ENCODE measurements around the gene FRMD4A. TPM values are rescaled to one million over a fixed set of nuclear protein-coding genes. Genes with fewer than 3 reads are reported as not detected.

Gene FRMD4A
- 10 to 100 TPM; 55.9 to 81.0 TPM for total RNA-seq

DNA sequence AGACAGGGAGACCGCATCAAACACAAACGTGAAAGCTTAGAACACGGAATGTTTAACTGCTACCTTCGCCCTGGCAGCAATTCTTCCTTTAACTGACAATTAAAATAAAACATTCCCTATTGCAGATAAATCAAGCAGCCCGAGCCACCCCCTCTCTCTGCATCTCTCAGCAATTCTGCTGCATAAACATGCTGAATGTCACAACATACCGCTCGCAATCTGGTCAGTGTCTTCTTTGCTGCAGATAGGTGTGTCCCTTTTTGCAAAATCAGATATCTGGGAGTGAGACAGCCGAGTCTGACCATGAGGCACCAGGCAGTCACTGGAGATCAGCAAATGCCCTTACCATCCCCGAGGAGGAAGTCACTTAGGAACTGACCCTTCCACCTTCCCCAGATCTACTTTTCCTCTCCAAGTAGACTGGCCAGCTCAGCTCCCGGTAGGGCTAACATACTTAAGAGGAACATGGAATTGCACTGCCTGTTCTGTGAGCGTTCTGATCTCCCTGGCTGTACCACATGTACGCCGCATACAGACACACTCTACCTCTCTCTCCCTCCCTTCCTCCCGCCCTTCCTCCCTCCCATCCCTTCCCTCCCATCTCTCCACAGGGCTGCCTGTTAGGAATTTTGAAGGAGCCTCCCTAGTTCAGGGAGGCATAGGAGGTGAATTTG lies at the start of gene FRMD4A:
FRMD4A (minus strand) TSS at position 537 of the 674 bp plus-strand sequence.
- Histone ChIP-seq H3K9me3 (no peaks in the 10 kb centered on the region), H3K4me3 (no peak within 1 kb of the TSS), H3K4me1 (ENCODE audit: control insufficient read depth in 1 of 2, low read depth in 2 of 2) (no peaks in the 10 kb centered on the region), H3K27me3 (replicated peaks; ENCODE audit: insufficient read depth) (no peaks in the 10 kb centered on the region), H3K36me3 (no peaks in the 10 kb centered on the region), H3K27ac (no peak within 1 kb of the TSS)
- ATAC-seq (ENCODE audit: insufficient number of reproducible peaks, low FRiP score, low read depth) (no peak), DNase-seq (ENCODE audit: low spot score) (no peak)
- no peak for TF ChIP-seq CTCF (IDR thresholded peaks at IDR 0.05)

GRCh38 chr10:14379556-14380280 lies 49.0 kb upstream of the FRMD4A start:
- no peak overlapping the region for H3K27ac ChIP-seq
- H3K9me3 ChIP-seq: no peaks in the 10 kb centered on the region
- ATAC-seq (ENCODE audit: insufficient number of reproducible peaks, low FRiP score, low read depth) (no peak), DNase-seq (ENCODE audit: low spot score) (no peak)
- no peaks in the 10 kb centered on the region for H3K36me3 ChIP-seq
- no peak for TF ChIP-seq CTCF (IDR thresholded peaks at IDR 0.05)
- H3K4me3 ChIP-seq: no peak overlapping the region
- no peaks in the 10 kb centered on the region for H3K27me3 ChIP-seq (replicated peaks; ENCODE audit: insufficient read depth)
- no peaks in the 10 kb centered on the region for H3K4me1 ChIP-seq (ENCODE audit: control insufficient read depth in 1 of 2, low read depth in 2 of 2)

DNA sequence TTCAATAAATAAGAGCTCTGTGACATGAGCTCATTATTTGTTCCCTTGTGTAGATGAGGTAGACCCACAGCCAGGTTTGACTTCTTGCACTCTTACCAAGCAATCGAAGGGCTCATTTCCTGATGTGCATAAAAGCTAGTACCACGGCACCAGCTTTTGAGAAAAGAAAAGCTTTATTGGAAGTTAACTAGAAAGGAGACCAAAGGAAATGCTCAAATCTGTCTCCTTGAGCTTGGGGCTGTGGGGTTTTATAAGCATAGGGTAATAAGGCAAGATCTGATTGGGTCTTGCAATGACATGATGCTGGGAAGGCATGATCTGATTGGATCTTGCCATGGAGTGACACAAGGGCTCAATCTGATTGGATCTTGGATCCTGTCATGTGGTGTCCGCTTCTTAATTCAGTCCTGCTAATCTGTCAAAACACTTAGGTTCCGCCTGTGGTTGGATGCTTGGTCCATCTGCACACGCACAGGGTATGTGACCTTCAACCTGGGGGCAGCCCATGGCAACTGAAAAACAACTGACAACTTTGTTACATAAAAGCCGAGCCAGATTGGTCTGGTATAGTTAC lies 47.8 kb upstream of the FRMD4A start:
- no peaks in the 10 kb centered on the region for H3K9me3 ChIP-seq
- no peaks in the 10 kb centered on the region for H3K4me1 ChIP-seq (ENCODE audit: control insufficient read depth in 1 of 2, low read depth in 2 of 2)
- no peak for TF ChIP-seq CTCF (IDR thresholded peaks at IDR 0.05)
- no peak for ATAC-seq (ENCODE audit: insufficient number of reproducible peaks, low FRiP score, low read depth)
- no peak for DNase-seq (ENCODE audit: low spot score)
- H3K4me3 ChIP-seq: no peak overlapping the region
- H3K27ac ChIP-seq: no peak overlapping the region
- no peaks in the 10 kb centered on the region for H3K36me3 ChIP-seq
- no peaks in the 10 kb centered on the region for H3K27me3 ChIP-seq (replicated peaks; ENCODE audit: insufficient read depth)

DNA sequence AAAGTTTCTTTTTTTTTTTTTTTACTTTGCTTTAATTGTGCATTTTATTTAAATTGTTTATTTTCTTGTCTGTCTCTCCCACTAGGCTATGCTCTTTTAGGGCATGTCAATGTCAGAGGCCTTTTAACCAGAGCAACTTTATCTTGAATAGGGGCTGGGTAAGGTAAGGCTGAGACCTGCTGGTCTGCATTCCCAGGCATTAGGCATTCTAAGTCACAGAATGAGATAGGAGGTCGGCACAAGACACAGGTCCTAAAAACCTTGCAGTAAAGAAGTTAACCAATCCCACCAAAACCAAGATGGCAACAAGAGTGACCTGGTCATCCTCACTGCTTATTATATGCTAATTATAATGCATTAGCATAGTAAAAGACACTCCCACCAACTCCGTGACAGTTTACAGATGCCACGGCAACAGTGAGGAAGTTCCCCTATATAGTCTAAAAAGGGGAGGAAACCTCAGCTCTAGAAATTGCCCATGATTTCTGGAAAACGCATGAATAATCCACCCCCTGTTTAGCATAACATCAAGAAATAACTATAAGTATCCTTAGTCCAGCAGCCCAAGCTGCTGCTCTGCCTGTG lies 47.0 kb upstream of the FRMD4A start:
- H3K27me3 ChIP-seq (replicated peaks; ENCODE audit: insufficient read depth): no peaks in the 10 kb centered on the region
- TF ChIP-seq CTCF (IDR thresholded peaks at IDR 0.05): no peak
- H3K4me3 ChIP-seq: no peak overlapping the region
- no peaks in the 10 kb centered on the region for H3K9me3 ChIP-seq
- no peaks in the 10 kb centered on the region for H3K36me3 ChIP-seq
- no peak overlapping the region for H3K27ac ChIP-seq
- no peaks in the 10 kb centered on the region for H3K4me1 ChIP-seq (ENCODE audit: control insufficient read depth in 1 of 2, low read depth in 2 of 2)
- no peak for DNase-seq (ENCODE audit: low spot score)
- no peak for ATAC-seq (ENCODE audit: insufficient number of reproducible peaks, low FRiP score, low read depth)
